HUES6 (cell line): ENCODE data around the gene OTX2.

Experiments
- H3K27ac ChIP-seq: 2 replicates; pipeline ENCODE4 v1.7.0; 2013; ENCODE audit warnings: low read depth, mild to moderate bottlenecking, low read length, inconsistent platforms
- H3K27me3 ChIP-seq: 2 replicates; pipeline ENCODE4 v1.6.1; 2013; ENCODE audit warnings: low read length; ENCODE audit not compliant: control insufficient read depth, insufficient read depth
- H3K36me3 ChIP-seq: 2 replicates; pipeline ENCODE4 v1.6.1; 2013; ENCODE audit warnings: low read length; ENCODE audit not compliant: control insufficient read depth, insufficient read depth
- H3K4me1 ChIP-seq: 2 replicates; pipeline ENCODE4 v1.6.1; 2013; ENCODE audit warnings: low read length; ENCODE audit not compliant: control insufficient read depth, insufficient read depth
- H3K4me3 ChIP-seq: 2 replicates; pipeline ENCODE4 v1.5.1; 2013; ENCODE audit warnings: low read depth, low read length
- H3K9ac ChIP-seq: one replicate; pipeline ENCODE4 v1.6.1; 2013; ENCODE audit warnings: mild to moderate bottlenecking, low read length
- H3K9me3 ChIP-seq: 2 replicates; pipeline ENCODE4 v1.6.1; 2013; ENCODE audit warnings: low read depth, low read length; ENCODE audit not compliant: control insufficient read depth, insufficient read depth

The OTX2 gene

DNA sequence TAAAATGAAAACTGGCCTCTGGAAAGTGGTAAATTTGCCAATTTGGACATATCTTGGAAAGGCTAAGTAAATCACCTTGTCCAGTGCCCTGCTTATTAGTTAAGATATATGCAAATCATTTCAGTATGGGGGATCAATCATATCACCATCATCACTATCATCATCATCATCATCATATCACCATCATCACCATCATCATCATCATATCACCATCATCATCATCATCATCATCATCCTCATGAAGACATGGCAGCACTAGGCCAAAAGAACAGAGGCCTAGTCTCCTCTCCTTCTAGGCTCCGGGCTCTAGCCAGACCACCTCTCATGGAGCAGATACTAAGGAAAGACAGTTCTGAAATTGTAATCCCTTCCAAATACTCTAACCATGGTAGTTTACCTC is 20.3 kb downstream of the OTX2 start:
- Histone ChIP-seq H3K27ac (no peak overlapping the region), H3K36me3 (no peaks in the 10 kb centered on the region), H3K9ac (no peak overlapping the region), H3K27me3 (peaks cover 47% of the 10 kb centered on the region), H3K9me3 (no peaks in the 10 kb centered on the region), H3K4me1 (peaks cover 2% of the 10 kb centered on the region), H3K4me3 (no peak overlapping the region)

DNA sequence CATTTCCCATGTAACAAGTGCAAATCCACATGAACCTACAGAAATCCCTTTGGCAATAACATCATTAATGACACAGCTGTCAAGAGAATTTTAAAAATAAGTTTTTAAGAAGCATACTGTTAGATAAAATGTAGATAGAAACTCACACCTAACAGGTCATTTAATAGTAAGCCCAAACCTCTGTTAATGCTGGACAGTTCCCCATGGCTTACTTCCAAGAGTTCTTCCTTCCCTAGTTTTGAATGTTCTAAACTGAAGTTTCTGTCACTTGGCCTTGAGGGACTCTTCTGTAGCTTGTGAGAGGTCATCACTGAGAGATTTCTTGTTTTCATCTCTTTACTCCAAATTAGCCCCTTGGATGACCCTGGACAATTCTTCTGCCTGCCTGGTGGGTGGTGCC is 22.7 kb downstream of the OTX2 start:
- H3K9ac ChIP-seq = no peak overlapping the region
- peaks cover 24% of the 10 kb centered on the region for H3K27me3 ChIP-seq
- H3K36me3 ChIP-seq = no peaks in the 10 kb centered on the region
- H3K27ac ChIP-seq = no peak overlapping the region
- no peaks in the 10 kb centered on the region for H3K9me3 ChIP-seq
- H3K4me3 ChIP-seq = no peak overlapping the region
- H3K4me1 ChIP-seq = no peaks in the 10 kb centered on the region

DNA sequence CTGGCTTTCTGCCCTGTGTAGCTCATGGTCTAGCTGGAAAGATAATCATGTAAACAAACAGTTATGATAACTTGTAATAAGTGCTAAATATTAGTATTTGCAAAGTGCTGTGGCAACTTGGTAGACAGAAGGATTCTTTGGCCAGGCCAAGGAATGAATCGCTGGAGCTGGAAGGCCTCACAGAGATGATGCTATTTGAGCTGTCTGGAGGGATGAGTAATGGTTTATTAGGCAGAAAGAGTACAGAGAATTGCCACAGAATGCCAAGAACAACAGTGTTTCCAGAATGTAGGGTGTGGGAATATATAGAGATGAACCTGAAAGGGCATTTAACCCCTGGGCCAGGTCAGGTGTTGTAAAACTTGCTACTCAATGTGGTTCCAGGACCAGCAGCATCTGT is 27.6 kb downstream of the OTX2 start:
- Histone ChIP-seq H3K9me3 (no peaks in the 10 kb centered on the region), H3K27ac (no peak overlapping the region), H3K4me1 (no peaks in the 10 kb centered on the region), H3K4me3 (no peak overlapping the region), H3K9ac (no peak overlapping the region), H3K36me3 (no peaks in the 10 kb centered on the region), H3K27me3 (peaks cover 6% of the 10 kb centered on the region; the same call in 1 of the 2 replicates)

DNA sequence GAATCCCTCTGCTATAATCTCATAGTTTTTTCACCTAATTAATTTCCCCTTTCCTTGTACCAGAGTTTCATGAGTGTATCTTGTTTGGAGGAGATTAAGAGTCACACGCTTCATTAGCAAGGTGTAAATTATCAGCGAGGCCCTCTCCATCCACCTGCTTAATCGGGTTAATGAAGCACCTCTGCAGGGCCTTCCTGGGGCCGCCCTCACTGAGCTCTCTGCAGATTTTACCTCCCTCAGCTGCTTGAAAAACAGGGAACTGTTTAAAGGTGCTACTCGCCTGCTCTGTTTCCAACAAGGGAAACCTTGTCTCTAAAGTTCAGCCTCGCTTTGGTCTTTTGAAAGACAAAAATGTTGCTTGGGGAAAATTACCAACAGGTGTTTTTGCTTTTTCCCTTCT is 35.8 kb downstream of the OTX2 start:
- Histone ChIP-seq H3K27ac (no peak overlapping the region), H3K4me1 (no peaks in the 10 kb centered on the region; the same call in 1 of the 2 replicates), H3K4me3 (no peak overlapping the region), H3K36me3 (no peaks in the 10 kb centered on the region), H3K27me3 (no peaks in the 10 kb centered on the region), H3K9ac (no peak overlapping the region), H3K9me3 (no peaks in the 10 kb centered on the region)

DNA sequence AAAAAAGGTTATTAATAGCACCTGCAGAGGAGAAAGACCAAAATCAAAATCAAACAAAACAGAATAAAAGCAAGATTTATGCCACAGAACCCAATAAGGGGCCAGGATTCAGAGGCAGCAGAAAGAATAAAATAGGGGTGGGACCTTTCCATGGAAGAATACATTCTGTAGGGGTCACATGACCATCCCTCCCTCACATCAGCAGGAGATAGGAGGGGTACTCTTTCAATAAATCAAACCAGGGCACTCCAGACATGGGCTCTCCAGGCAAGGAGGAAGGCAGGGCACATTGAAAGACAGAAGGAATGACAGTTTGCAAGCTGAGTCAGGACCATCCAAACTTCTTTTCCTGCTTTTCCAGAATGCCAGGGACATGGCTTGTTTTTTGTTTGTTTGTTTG is 39.8 kb downstream of the OTX2 start:
- H3K27me3 ChIP-seq = no peaks in the 10 kb centered on the region
- no peaks in the 10 kb centered on the region for H3K36me3 ChIP-seq
- H3K27ac ChIP-seq = no peak overlapping the region
- H3K4me3 ChIP-seq = no peak overlapping the region
- H3K9ac ChIP-seq = no peak overlapping the region
- no peaks in the 10 kb centered on the region for H3K9me3 ChIP-seq
- H3K4me1 ChIP-seq = no peaks in the 10 kb centered on the region; the same call in 1 of the 2 replicates

DNA sequence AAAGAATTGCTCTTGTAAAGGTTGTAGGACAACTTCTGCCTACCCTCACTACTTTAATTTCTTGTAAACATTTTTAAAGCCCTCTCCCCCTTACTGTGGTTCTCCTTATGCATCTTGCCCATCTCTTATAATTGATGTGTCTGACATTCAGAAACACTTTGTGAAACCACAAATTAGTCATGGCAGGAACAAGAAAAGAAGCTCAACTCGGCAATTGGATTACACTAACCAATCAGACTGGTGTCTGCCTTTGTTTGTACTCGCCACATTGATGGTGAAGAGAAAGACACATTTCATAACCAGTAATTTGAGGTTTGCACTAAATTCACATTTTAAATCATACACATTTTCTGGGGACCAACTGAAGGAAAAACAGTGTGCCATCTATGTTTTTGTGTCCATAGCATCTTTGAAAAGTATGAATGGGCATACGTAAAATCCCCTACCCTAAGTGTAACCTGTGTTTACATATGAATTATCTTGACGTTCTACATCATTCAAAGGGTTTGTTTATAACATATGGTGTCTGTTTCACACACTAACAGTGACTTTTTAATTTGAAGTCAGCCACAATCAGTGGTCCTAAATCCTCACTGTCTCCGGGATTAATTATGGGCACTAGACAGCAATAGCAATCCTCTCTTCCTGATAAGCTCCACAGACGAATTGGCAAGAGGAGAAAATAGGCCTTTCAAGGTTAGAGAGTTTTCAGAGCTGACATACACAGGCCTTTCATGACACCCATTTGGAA is 49.9 kb downstream of the OTX2 start:
- Histone ChIP-seq H3K36me3 (no peaks in the 10 kb centered on the region), H3K9me3 (no peaks in the 10 kb centered on the region), H3K27ac (no peak overlapping the region), H3K9ac (no peak overlapping the region), H3K27me3 (no peaks in the 10 kb centered on the region), H3K4me3 (no peak overlapping the region), H3K4me1 (peaks cover 14% of the 10 kb centered on the region)

DNA sequence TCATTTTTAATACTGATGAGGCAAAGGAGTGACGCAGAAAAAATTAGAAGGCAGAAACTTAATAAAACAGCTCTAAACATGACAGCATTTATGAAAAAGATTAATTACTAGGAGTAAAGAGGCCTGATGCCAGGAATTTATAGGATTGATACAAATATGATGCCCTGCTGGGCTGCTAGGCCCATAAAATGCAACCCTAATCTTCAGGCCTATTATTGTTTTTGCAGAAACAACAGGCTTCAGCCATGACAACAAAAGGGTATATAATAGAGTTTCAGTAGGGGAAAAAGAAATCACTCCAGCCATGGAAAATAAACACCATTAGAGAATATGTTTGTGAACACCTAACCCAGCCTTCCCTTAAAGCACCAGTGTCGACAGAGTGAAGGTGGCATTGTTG is 50.6 kb downstream of the OTX2 start:
- Histone ChIP-seq H3K4me3 (no peak overlapping the region), H3K27me3 (no peaks in the 10 kb centered on the region), H3K27ac (no peak overlapping the region), H3K9me3 (no peaks in the 10 kb centered on the region), H3K4me1 (peaks cover 14% of the 10 kb centered on the region), H3K9ac (no peak overlapping the region), H3K36me3 (no peaks in the 10 kb centered on the region)

DNA sequence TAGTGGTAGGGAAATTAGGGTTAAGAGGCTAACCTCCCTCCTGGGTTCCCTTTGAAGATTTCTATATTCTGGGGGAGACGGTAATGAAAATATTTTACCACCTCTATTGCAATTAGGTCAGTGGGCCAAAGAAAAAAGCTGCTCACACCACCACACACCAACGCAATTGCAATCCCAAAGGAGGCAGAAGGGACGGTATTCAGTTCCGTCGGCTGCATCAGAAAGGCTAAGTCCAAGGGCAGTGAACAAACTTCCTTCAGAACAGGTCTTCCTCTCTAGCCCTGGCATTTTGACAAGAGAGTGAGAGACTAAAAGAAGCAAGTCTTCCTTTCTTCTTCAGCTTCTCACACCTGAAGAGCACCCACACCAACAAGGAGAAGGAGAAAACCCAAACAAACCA is 51.2 kb downstream of the OTX2 start:
- no peaks in the 10 kb centered on the region for H3K27me3 ChIP-seq
- H3K9ac ChIP-seq = no peak overlapping the region
- no peaks in the 10 kb centered on the region for H3K9me3 ChIP-seq
- no peaks in the 10 kb centered on the region for H3K36me3 ChIP-seq
- no peak overlapping the region for H3K4me3 ChIP-seq
- H3K27ac ChIP-seq = no peak overlapping the region
- H3K4me1 ChIP-seq = peaks cover 14% of the 10 kb centered on the region

DNA sequence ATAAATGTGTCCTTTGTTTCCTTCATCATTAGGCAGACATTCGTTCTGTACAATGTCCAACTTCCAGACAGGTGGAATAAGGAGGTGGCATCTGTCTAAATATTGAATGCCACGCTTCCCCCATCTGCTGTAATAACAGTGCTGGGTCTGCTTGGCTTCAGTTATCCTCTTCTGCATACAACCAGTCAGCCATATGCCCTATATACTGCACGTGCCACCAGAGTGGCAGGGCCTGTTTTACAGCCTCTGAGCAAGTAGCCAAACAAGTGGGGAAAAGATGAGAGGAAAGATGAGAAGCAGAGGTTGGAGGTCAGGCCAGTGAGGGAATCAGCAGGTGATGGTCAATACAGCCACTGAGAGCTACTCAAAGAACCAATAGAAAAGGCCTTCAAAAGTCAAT is 55.4 kb downstream of the OTX2 start:
- Histone ChIP-seq H3K27me3 (no peaks in the 10 kb centered on the region), H3K4me3 (no peak overlapping the region), H3K27ac (no peak overlapping the region), H3K9me3 (no peaks in the 10 kb centered on the region), H3K4me1 (peaks cover 14% of the 10 kb centered on the region), H3K9ac (no peak overlapping the region), H3K36me3 (no peaks in the 10 kb centered on the region)

DNA sequence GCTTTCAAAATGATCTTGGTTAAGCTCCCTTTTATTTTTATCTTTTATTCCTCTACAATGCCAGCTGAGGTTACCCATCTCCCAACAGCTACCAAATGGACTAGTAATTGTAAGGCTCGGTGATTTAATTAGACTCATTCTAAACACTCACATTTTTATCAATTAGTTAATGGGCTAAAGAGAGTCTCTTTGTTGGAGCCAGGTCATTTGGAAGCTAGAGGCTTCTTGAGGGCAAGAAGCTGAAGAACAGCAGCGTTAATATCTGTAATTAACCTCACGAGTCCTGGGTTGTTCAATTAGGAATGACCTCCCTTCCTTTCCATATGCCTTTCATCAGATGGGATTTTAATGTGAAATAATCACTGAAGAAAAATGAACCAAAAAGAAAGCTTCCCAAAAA is 56.9 kb downstream of the OTX2 start:
- Histone ChIP-seq H3K4me3 (no peak overlapping the region), H3K9ac (no peak overlapping the region), H3K9me3 (no peaks in the 10 kb centered on the region), H3K36me3 (no peaks in the 10 kb centered on the region), H3K27me3 (no peaks in the 10 kb centered on the region), H3K4me1 (peaks cover 10% of the 10 kb centered on the region; the same call in 1 of the 2 replicates), H3K27ac (no peak overlapping the region)

DNA sequence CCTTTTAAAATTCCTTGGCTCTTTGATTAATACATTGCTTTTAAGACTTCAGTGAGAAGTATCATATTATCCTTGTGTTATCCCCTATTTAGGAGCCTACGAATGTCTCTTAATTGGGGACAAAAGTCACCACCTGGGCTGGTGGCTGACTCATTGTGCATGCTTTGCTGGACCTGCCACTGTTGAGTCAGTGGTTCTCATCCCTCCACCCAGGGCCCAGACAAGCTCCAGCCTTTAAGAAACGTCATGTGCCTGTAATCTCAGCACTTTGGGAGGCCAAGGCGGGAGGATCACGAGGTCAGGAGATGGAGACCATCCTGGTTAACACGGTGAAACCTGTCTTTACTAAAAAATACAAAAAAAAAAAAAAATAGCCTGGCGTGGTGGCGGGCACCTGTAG is 57.9 kb downstream of the OTX2 start:
- Histone ChIP-seq H3K27me3 (no peaks in the 10 kb centered on the region), H3K9me3 (no peaks in the 10 kb centered on the region), H3K4me3 (no peak overlapping the region)

More for the DNA sequence above, 57.9 kb downstream of the OTX2 start:
- H3K27ac ChIP-seq = no peak overlapping the region
- no peak overlapping the region for H3K9ac ChIP-seq
- H3K36me3 ChIP-seq = no peaks in the 10 kb centered on the region
- H3K4me1 ChIP-seq = peaks cover 6% of the 10 kb centered on the region; the same call in 1 of the 2 replicates
